ENCODE measurements around the gene KIF26B.
"Not testable (repeated sequence)": the region's sequence is repeated elsewhere in the genome, so short reads cannot be mapped to it uniquely, and the experiment has no call there.

Gene KIF26B

GRCh38 chr1:245353411-245353810, 198.6 kb downstream of the KIF26B start:
- Histone ChIP-seq H3K4me3 (ENCODE audit: low read depth, low read length) (no peak overlapping the region), H3K27ac (no peak overlapping the region), H3K27me3 (ENCODE audit: insufficient read depth, low read depth, severe bottlenecking) (no peaks in the 10 kb centered on the region), H3K36me3 (no peaks in the 10 kb centered on the region), H3K9me3 (ENCODE audit: severe bottlenecking) (peaks cover 3% of the 10 kb centered on the region)
- DNase-seq, result no peak
- no peak for TF ChIP-seq CTCF (IDR thresholded peaks at IDR 0.05; ENCODE audit: low read depth, low read length)

- H3K27me3 ChIP-seq (ENCODE audit: insufficient read depth, low read depth, severe bottlenecking), result no peaks in the 10 kb centered on the region
- no peak for TF ChIP-seq CTCF (IDR thresholded peaks at IDR 0.05; ENCODE audit: low read depth, low read length)
These were observed 199.4 kb downstream of the KIF26B start for GRCh38 chr1:245353915-245354775.

GRCh38 chr1:245355851-245356630, 201.3 kb downstream of the KIF26B start:
- H3K27me3 ChIP-seq (ENCODE audit: insufficient read depth, low read depth, severe bottlenecking), result not testable (repeated sequence)

More at GRCh38 chr1:245353915-245354775, 199.4 kb downstream of the KIF26B start:
- Histone ChIP-seq H3K36me3 (no peaks in the 10 kb centered on the region), H3K4me3 (ENCODE audit: low read depth, low read length) (no peak overlapping the region), H3K27ac (no peak overlapping the region), H3K9me3 (ENCODE audit: severe bottlenecking) (peaks cover 3% of the 10 kb centered on the region)
- DNase-seq, result no peak

GRCh38 chr1:245356891-245357585, 202.3 kb downstream of the KIF26B start:
- Histone ChIP-seq H3K27ac (no peak overlapping the region), H3K9me3 (ENCODE audit: severe bottlenecking) (no peaks in the 10 kb centered on the region), H3K4me3 (ENCODE audit: low read depth, low read length) (no peak overlapping the region), H3K27me3 (ENCODE audit: insufficient read depth, low read depth, severe bottlenecking) (no peaks in the 10 kb centered on the region), H3K36me3 (no peaks in the 10 kb centered on the region)
- no peak for TF ChIP-seq CTCF (IDR thresholded peaks at IDR 0.05; ENCODE audit: low read depth, low read length)
- no peak for DNase-seq

More at GRCh38 chr1:245355851-245356630, 201.3 kb downstream of the KIF26B start:
- not testable (repeated sequence) for H3K4me3 ChIP-seq (ENCODE audit: low read depth, low read length); DNase-seq; H3K27ac ChIP-seq; H3K36me3 ChIP-seq; H3K9me3 ChIP-seq (ENCODE audit: severe bottlenecking)

GRCh38 chr1:245359101-245359680, 204.4 kb downstream of the KIF26B start:
- not testable (repeated sequence) for H3K27me3 ChIP-seq (ENCODE audit: insufficient read depth, low read depth, severe bottlenecking); H3K36me3 ChIP-seq; H3K27ac ChIP-seq; H3K9me3 ChIP-seq (ENCODE audit: severe bottlenecking); DNase-seq; H3K4me3 ChIP-seq (ENCODE audit: low read depth, low read length)

GRCh38 chr1:245361065-245361464, 206.3 kb downstream of the KIF26B start:
- Histone ChIP-seq H3K27me3 (ENCODE audit: insufficient read depth, low read depth, severe bottlenecking) (no peaks in the 10 kb centered on the region), H3K36me3 (no peaks in the 10 kb centered on the region)

More at GRCh38 chr1:245361065-245361464, 206.3 kb downstream of the KIF26B start:
- no peak for TF ChIP-seq CTCF (IDR thresholded peaks at IDR 0.05; ENCODE audit: low read depth, low read length)
- Histone ChIP-seq H3K27ac (no peak overlapping the region), H3K9me3 (ENCODE audit: severe bottlenecking) (peaks cover 5% of the 10 kb centered on the region), H3K4me3 (ENCODE audit: low read depth, low read length) (no peak overlapping the region)
- no peak for DNase-seq

Measured in WERI-Rb-1 (cell line).